GM19468 (cell line): ENCODE data around the gene ACLY.
"Not testable (repeated sequence)": the region's sequence is repeated elsewhere in the genome, so short reads cannot be mapped to it uniquely, and the experiment has no call there.

Experiments used
- ATAC-seq: cut with Tn5 transposase; IDR thresholded peaks from one replicate; pipeline ENCODE4 v1.9.1; 2021; ENCODE audit warnings: mild to moderate bottlenecking, moderate library complexity, moderate number of reproducible peaks; ENCODE audit not compliant: unreplicated experiment; ENCODE audit errors: extremely low read depth

ACLY gene

DNA sequence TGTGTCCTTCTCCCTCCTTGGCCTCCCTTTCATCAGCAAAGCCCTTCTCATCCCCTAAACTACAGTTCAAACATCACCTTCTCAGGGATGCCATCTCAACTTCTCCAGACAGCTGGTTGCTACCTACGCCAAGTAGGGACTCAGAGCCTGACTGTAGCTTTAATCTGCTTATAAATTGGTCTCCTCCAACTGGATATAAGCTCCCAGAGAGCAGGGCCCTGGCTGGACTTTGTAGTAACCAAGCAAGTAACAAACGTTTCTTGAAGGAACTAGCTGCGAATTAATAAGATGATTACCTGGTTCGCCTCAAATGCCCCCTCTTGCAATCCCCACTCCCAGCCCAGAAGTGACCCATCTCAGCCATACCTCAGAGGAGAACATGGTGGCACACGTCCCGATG lies 36.0 kb downstream of the ACLY start:
- no peak for ATAC-seq

DNA sequence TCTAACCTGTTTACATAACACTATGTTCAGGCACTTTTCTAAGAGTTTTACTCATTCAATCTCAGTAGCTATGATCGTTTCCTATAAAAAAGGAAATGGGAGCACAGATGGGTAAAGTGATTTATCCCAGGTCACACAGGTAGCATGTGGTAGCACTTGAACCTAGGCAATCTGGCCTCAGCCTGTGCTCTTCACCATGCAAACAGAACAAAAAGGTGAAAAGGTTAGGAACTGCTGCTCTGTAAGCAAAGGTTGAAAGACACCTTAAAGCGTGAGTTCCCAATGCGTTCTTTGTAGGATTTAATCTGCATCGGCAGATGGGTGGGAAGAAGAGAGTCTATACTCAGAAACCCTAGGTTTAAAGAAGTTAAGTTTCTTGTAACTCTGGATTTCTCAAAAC lies 38.6 kb downstream of the ACLY start:
- no peak for ATAC-seq

DNA sequence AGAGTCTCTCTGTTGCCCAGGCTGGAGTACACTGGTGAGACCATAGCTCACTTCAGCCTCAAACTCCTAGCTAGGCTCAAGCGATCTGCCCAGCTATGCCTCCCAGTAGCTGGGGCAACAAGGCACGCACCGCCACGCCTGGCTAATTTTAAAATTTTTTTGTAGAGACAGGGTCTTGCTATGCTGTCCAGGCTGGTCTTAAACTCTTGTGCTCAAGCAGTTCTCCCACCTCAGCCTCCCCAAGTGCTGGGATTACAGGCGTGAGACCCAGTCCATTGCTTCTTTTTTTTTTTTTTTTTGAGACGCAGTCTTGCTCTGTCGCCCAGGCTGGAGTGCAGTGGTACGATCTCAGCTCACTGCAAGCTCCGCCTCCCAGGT lies 44.5 kb downstream of the ACLY start:
- ATAC-seq = not testable (repeated sequence)

DNA sequence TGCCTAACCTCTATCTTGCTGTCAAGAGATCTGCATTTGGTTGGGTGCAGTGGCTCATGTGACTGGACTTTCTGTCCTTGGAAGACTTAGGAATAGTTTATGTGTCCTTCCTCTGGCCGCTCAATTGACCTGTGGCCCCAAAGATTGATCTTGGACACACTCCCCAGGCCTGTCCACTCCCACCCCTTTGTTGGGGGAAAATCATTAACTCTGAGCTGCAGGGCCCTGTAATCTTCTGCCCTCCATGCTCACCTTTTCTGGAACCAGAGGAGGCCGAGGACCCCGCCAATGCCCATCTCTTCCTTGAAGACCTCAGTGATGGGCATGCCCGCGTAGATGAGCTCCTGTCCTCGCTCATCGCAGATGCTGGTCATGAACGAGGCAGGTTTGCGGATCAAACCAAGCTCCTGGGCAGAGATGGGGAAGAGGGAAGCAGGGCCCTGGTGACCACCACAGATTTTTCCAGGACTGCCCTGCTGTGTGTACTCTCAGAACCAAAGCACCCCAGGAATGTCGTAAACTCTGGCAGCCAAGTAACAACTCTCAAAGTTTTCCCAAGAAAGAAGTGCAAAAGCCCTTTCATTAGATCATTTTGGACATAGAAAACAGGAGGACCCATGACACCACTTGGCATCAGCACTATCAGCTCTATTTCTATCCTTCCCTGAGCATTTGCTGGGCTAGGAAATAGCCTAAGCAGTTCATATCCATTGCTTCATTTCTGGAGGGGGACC lies 45.0 kb downstream of the ACLY start:
- no peak for ATAC-seq

DNA sequence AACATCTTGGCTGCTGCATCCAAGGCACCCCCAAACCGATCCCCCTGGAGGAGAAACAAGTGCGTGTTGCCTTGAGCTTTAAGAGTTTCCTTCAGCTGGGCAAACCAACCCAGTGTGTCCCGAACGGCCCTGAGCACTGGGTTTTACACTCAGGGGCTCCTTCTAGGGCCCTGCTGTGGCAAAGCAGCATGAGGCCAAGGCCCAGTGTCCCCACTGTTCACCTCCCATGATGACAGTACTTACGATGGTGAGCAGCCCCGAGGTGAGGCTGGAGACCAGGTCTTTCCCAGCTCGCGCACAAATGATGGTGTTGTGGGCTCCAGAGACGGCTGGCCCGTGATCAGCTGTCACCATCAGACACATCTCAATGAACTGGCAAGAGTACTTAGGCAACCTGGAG lies 47.0 kb downstream of the ACLY start:
- ATAC-seq = no peak

DNA sequence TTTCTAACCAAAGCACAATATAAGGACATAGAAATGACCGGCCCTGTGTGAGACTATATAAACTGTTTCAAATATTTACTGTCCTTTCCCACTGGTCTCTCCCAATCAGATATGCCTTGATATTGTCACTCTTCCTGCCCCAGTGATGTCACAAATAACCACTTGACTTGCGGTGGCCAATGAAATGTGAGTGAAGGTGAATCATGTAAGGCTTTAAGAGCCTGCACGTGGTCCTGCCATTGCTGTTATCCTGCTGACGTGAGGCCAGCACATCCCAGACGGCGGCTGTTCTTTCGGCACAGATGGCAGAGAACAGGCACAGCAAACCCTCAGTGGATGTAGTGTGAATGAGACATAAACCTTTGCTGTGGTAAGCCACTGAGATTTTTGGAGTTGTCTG lies 48.1 kb downstream of the ACLY start:
- no peak for ATAC-seq

DNA sequence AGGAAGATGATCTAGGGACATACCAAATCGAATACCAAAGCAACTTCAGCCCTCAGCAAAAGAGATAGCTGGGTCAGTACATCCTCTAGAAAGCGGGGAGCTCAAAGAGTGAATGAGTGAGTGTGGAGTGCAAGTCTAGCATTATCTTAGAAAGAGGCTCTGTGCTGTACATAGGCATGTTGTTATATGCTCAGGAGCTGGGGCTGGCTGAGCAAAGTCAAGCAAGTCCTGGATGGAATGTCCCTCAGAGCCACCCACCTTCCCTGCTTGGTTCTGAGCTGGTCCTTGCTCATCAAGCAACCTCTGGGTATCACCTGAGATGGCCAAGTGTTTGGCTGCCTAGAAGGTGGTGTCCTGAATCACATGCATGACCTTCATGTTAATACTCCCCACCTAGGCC lies 48.7 kb downstream of the ACLY start:
- no peak for ATAC-seq

DNA sequence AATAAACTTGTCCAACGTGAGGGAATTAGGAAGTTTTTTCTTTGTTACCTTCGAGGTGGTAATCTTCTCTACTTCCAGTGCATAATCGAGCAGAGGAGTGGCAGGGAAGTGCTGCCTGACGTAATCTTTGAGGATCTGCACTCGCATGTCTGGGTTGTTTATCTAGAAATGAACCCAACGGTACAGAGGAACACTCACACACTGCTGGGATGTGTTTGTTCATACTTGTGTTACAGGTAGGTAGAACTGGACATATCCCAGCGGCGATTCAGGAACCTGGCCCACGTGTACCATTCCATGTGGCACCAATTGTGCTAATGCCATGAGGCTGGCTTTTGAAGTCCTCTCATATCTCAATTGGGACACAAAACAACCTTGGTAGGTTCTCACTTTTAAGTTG lies 49.3 kb downstream of the ACLY start:
- no peak for ATAC-seq

DNA sequence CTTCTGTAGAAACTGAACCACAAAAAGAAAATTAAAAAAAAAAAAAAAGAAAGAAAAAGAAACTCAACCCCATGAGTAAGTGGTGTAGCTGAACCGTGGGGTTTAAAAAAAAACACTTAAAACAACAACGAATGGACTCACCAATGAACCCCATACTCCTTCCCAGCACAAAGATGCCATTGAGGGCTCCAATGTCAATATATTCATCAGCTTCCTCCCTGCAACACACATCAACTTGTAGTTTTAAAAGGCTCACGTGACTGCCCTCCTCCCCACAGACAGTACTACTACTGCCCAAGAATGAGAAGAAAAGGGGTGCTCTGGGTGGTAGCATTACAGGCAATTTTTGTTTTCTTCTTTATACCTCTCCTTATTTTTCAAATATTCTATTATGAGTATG lies 50.2 kb downstream of the ACLY start:
- ATAC-seq = no peak

DNA sequence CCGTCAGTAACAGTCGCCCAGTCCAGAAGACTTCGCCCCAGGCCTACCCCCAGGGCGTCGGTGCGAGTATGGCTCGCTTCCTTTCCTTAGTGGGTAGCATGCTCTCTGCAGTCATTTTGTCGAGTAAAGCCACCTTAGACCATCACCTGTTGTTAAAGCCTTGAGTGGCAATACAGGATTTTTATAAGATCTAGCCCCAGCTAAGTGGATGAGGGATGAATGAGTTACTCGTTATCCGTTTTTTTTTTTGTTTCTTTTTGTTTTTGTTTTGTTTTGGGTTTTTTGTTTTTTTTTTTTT lies 53.2 kb downstream of the ACLY start:
- no peak for ATAC-seq

DNA sequence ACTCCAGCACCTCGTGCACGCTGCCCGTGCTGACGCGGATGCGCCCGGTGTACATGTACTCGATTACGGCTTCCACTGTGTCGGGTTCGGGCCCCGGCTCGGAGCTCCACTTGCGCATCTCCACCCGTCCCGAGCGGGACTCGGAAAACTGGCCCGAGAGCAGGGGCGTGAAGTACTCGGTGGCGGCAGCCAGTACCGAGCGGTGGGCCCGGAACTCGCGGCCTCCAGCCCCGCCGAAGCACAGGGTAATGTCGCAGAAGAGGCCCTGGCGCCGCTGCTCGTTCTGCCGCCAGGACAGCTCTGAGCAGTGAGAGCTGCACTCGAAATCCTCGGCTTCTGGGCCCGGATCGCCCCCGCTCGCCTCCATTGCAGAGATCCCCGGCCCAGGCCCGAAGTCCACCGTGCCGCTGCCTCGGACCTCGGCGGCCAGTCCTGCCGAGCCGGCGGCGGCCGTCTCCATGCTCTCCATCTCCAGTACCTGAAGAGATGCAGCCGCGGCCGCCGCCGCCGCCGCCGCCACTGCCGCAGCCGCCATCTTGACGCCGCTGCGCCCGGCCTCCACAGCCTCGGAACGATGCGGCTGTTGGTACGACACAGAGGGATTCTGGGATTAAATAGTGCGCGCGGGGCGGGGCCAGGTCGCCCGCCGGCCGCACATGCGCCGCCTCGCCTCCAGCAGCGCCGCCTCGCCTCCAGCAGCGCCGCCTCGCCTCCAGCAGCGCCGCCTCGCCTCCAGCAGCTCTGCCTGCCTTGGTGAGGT lies 53.7 kb downstream of the ACLY start, which contains the start of gene KLHL11:
TSS of gene KLHL11 (minus strand) at position 588 of the 760 bp plus-strand sequence. CDS start at position 535, 53 bp downstream.
- peak; percentile 65 for ATAC-seq

DNA sequence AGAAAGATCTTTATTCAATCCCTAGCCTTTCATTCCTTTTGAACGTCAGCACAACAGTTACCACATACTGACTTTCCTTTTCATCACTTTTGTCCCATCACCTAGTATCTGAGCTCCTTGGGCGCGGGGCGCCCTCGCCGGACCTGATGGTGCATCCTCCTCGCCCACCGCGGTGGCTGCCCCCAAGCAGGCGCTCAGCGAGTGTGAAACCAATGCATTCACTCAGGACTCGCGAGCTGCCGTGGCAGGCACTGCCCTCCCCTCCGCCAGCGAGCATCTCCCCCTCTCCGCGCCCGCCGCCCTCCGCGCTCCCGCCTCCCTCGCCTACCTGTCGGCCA lies 54.3 kb downstream of the ACLY start:
- no peak for ATAC-seq

DNA sequence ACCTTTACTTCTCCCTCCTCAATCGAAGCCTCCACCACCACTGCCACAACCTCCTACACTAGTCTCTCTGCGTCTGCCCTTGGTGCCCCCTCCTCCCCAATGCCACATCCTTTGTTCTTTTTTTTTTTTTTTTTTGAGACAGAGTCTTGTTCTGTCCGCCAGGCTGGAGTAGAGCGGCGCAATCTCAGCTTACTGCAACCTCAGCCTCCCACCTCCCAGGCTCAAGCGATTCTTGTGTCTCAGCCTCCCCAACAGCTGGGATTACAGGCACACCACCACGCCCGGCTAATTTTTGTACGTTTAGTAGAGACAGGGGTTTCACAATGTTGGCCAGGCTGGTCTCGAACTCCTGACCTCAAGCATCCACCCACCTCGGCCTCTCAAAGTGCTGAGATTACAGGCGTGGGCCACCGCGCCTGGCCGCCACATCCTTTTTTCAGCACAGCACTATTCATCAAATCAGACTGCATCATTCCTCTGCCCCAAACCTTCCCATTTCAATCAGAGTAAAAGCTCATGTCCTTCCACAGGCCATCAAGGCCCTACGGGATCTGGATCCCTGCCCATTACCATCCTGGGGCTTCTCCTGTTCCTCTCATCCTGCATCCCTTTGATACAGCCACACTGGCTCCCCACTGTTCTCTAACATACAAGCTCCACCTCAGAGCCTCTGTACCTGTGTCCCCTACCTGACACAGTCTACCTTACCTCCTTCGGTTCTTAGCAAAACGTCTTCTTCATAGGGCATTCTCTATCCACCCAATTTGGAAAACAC lies 55.5 kb downstream of the ACLY start:
- no peak for ATAC-seq

DNA sequence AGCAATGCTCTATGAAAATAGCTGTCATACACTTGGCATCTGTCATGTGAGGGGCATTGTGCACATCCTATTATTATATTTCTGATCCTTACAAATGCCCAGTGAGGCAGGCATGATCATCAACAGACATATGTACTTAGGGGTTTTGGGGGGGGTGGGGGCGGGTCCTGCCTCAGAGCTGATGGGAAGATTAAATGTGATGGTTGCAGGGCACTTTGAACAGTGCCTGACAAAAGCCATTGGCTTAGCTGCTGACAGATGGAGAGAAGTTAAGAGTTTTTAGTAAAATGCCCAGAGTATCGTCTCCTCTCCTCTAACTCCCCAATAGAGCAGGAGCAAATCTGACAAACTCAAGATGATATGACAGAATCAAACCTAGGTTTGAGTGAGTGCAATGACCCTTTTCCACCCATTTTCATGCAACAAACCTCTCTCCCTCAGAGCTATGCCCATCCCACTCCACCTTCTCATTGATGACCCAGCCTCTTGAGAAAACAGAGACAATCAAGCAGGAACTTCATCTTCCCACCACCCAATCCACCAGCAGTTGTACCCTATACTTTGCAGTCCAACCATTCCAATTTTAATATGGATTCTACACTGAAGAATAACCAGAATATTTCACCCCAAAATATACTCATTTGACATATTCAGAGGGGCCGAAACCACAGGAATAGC lies 58.4 kb downstream of the ACLY start:
- ATAC-seq = no peak

DNA sequence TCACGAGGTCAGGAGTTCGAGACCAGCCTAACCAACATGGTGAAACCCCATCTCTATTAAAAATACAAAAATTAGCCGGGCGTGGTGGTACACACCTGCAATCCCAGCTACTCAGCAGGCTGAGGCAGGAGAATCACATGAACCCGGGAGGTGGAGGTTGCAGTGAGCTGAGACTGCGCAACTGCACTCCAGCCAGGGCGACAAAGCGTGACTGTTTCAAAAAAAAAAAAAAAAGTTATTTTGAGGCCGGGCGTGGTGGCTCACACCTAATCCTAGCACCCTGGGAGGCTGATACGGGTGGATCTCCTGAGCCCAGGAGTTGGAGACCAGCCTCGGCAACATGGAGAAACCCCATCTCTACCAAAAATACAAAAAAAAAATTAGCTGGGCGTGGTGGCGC lies 67.4 kb downstream of the ACLY start:
- ATAC-seq = not testable (repeated sequence)

DNA sequence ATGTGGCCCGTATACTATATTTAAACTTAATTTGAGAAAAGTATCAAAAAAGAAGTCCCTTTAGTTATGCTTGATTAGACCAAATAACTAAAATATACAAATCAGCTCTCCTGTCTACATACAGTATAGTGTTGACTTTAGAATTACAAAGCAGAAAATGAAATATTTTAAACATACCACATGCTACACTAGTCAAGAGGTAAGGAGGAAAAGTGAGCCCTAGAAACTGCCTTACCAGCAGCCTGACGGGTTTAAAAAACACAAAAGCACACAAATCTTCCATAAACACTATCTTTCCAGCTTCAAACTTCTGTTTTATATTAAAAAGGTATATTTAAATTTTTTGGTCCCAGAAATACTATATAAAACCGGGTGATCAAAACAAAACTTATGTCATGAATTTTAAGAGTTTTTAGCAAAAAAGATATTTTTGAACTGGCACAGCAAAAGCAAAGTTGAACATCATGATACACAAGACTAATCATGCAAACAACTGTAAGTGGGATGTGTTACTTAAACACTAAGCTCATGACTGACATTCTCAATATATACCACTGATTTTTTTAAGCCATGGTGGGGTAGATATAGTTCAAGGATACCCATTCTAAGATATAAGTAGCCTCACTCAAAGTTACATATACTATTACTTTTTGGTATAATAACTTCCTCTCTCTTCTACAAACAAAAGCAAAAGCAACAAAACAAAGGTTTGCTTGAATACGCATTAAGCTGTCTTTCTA lies 69.3 kb downstream of the ACLY start:
- no peak for ATAC-seq

DNA sequence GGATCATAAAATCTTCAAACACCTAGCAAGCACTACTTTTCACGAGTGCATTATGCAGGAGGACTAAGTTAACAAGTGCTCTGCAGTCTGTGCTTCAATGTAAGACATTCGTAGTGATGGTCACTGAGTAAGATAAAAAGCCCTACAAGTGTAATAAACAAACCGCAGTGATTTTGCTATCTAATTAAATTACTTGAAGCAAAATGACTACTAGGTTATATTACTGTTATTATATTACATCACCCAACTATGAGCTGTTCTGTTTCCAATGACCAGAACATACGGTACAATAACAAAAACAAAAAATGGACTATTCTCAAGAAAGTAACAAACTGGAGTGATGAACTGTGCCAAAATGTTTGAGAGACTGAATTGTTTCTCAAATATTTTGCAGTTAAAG lies 70.0 kb downstream of the ACLY start:
- ATAC-seq = no peak

DNA sequence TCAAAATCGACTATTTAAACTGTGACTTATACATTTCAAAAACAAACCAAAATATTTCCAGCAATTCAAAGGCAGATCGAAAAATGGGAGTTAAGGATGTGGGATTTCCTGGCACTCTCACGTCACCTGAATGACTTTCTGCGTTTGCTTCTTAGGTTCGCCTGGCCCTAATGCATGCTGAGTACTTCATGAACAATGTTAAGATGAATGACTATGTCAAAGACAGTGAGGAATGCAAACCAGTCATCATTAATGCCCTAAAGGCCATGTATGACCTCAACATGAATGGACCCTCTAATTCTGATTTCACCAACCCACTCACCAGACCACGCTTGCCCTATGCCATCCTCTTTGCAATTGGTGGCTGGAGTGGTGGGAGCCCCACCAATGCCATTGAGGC lies 73.8 kb downstream of the ACLY start:
- ATAC-seq = no peak

DNA sequence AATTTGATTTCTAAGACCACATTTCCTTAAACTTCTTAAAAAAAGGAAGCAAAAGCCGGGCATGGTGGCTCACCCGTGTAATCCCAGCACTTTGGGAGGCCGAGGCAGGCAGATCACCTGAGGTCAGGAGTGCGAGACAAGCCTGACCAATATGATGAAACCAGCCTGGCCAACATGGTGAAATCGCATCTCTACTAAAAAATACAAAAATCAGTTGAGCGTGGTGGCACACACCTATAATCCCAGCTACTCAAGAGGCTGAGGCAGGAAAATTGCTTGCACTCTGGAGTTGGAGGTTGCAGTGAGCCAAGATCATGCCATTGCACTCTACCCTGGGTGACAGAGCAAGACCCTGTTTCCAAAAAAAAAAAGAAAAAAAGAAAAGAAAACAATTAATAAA lies 78.0 kb downstream of the ACLY start:
- not testable (repeated sequence) for ATAC-seq

DNA sequence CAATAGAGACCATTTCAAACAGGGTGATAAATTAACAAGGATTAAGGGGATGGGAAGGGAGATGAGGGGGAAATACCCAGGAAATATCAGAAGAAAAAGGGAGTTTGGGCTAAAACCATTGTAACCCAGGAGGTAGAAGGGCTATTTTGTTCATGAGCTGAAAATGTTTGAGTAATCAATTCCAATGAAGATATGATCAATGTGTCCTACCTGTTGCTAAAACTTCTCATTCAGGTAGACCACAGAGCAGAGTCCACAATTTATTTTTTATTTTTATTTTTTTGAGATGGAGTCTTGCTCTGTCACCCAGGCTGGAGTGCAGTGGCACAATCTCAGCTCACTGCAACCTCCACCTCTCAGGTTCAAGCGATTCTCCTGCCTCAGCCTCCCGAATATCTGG lies 79.3 kb downstream of the ACLY start:
- not testable (repeated sequence) for ATAC-seq
